GF-D8 (cell line): Measurements from ENCODE around the gene HS3ST5.
"Not testable (repeated sequence)": the region's sequence is repeated elsewhere in the genome, so short reads cannot be mapped to it uniquely, and the experiment has no call there.

ENCODE experiments used
- DNase-seq: peaks from one replicate; lab custom pipeline; 2025; lab: John Stamatoyannopoulos, UW

HS3ST5 gene

GRCh38 chr6:114334237-114334636 is 8.6 kb downstream of the HS3ST5 start:
- DNase-seq: no peak

- DNase-seq: no peak
Observed at GRCh38 chr6:114327074-114327473, 15.7 kb downstream of the HS3ST5 start.

DNA sequence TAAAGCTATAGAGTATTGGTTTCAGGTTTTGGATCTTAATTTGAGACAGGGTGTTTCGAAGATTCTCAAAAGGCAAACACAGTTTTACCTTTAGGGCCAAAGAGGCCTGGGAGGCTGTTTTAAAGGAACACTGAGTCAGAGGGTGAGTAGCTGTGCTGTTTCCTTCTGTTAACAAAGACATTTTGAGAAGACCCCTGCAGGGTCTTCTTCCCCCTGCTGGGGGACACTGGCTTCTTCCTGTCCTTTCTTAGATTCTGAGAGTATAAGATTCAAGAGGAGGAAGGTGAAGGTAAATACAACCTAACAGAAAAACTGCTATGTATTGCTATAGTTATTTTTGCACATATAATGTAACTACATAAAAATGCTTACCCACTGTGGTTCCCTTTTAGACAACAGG is 19.0 kb downstream of the HS3ST5 start:
- DNase-seq: no peak

DNA sequence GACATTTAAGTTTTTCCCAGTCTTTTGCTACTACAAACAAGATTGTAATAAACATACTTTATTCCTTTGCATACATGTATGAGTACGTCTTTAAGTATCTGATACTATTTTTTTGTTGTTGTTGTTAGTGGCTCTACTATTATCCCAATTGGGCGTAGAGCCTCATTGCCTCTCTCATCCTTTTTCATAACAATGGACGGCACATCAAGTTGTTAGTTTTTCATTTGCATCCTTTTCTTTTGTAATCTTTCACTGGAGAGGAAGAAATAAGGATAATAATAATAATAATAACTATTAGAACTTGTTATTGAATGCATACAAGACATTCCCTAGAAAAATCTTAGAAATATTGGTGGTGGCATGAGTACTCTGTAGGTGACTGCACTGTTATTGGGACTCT is 23.1 kb downstream of the HS3ST5 start:
- DNase-seq: no peak

DNA sequence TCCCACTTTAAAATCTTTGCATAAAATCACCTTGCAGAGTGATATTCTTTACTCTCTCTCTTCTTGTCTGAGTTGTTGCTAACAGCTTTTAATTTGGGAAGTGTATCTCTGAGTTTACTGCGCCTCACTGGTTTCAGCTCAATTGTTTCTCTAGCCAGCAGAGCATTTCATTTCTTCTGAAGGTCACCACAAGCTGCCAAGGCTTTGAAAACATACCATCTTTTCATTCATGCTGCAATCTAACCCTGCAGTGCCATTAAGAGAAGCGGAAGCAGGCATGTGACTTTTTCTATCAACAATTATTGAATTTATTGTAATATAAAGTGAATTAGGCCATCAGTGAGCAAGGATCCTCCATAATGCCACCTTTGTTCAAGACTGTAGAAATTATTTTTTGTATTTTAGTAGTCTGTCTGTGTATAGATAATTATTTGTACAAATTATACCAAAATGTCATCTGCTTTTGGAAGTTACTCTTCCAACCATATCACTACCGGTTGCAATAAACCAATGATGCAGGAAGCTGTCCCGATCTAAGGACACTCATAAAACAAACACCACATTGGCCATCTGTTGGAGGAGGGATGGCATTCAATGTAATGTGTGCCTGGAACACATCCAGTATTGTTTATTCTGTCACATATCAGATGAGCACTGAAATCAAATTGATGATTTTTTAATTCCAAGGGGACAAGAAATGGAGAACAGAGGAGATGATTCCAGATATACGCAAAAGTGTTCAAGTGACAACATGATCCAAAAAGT is 26.8 kb downstream of the HS3ST5 start:
- DNase-seq: no peak

DNA sequence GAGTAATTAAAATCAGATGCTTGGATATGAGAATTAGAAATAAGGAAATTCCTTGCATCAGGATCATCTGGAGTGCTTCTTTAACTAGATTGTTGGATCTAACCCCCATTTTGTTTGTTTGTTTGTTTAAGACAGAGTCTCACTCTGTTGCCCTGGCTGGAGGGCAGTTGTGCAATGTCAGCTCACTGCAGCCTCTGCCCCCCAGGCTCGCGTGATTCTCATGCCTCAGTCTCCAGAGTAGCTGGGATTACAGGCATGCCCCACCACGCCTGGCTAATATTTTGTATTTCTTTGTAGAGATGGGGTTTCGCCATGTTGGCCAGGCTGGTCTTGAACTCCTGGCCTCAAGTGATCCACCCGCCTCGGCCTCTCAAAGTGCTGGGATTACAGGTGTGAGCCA is 29.0 kb downstream of the HS3ST5 start:
- DNase-seq: not testable (repeated sequence)

DNA sequence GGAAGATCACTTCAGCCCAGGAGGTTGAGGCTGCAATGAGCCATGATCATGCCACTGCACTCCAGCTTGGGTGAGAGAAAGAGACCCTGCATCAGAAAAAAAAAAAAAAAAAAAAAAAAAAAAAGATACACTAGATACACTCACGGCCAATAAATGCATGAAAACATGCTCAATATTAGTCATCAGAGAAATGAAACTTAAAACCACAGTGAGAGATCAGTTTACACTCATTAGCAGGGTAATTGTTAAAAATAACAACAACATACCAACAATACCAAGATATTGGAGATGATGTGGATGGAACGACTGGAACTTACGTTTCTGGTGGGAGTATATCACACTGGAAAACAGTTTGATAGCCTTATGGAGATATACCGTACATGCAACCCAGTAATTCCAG is 29.9 kb downstream of the HS3ST5 start:
- DNase-seq: no peak

GRCh38 chr6:114310053-114310452 is 32.8 kb downstream of the HS3ST5 start:
- no peak for DNase-seq

GRCh38 chr6:114304304-114304887 is 38.4 kb downstream of the HS3ST5 start:
- no peak for DNase-seq

GRCh38 chr6:114301596-114302219 is 41.1 kb downstream of the HS3ST5 start:
- no peak for DNase-seq

DNA sequence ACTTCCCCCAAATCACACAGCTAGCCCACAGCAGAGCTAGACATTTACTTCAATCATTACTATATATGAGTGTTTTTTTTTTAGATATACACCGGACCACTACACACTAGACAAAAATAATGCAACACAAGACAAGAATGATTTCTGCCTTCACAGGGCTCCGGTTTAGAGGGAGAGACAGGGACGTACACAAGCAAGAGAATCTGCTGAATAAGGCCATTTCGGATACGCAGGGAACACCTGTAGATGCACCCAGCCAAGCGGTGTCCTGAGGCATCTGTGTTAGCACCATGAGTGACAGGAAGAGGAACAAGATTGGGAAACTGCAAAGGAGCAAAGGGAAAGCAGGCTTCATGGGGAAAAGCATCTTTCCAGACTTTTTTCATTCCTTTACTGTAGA is 45.7 kb downstream of the HS3ST5 start:
- no peak for DNase-seq

DNA sequence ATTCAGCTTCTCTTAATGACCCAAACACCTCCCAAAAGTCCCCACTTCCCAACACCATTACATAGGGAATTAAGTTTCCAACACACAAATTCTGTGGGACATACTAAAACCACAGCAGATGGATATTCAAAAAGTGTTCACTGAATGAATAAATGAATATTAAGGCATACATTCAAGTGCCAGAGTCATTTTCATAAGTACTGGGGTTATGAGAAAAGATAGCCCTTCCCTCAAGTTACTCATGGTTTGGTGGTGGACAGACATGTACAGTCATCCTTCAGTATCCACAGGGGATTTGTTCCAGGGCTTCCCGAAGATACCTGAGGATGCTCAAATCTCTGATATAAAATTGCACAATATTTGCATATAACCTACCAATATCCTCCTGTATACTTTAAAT is 50.4 kb downstream of the HS3ST5 start:
- DNase-seq: no peak

DNA sequence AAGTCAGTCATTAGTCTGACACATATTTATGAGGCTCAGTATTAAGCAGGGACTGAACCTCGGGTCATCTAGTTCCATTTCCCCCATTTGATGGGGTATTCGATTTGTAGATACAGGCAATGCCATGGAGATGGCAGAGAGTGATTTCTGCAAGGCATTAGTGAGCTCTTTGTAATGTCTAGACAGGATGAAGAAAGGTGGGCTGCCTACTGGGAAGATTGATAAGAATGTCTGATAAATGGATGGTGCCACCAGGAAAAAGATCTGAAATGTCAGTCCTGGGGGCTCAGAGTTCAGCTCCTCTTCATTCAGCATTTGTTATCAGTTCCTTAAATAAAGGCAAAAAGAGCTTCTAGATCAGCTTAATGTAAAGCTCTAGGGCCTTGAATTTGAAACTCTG is 51.4 kb downstream of the HS3ST5 start:
- no peak for DNase-seq

DNA sequence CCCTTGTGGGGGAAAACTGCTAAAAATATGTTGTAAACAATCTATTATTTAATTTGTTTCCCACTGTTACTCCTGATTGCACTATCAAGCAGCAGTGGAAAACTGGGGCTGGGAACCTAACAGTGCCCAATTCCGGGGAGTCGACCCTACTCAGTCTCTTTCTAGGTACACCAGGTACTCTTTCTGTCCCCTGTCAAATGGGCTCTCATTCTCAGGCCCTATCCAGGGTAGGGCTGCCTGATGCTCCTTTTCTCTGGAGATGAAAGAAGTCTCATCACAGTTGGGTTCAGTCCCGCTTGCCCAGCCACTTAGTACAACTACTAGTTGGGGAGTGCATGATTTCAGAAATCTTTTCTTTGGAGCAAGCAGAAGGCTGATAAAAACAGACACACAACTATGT is 52.0 kb downstream of the HS3ST5 start:
- no peak for DNase-seq

- DNase-seq: no peak
Observed at GRCh38 chr6:114288701-114289495, 53.9 kb downstream of the HS3ST5 start.

- DNase-seq: no peak
Observed at GRCh38 chr6:114287461-114287860, 55.4 kb downstream of the HS3ST5 start.

DNA sequence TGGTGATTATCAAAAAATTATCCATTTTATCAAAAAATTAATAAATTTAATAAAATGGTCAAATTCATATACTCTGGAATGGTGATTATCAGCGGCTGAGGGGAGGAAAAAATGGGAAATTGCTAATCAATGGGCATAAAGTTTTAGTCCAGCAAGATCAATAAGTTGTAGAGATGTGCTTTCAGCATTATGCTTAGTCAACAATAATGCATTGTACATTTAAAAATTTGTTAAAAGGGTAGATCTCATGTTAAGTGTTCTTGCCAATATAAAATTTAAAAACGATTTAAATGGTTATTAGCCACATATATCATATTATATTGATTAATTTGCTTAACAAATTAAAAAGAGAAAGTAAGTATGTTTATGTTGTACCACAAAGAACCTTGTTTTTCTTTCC is 56.6 kb downstream of the HS3ST5 start:
- no peak for DNase-seq

- DNase-seq: no peak
Observed at GRCh38 chr6:114284281-114284680, 58.5 kb downstream of the HS3ST5 start.

GRCh38 chr6:114282292-114282691 is 60.5 kb downstream of the HS3ST5 start:
- DNase-seq: no peak

- no peak for DNase-seq
Observed at GRCh38 chr6:114281496-114281895, 61.3 kb downstream of the HS3ST5 start.

- DNase-seq: no peak
Observed at GRCh38 chr6:114280239-114280982, 62.4 kb downstream of the HS3ST5 start.

DNA sequence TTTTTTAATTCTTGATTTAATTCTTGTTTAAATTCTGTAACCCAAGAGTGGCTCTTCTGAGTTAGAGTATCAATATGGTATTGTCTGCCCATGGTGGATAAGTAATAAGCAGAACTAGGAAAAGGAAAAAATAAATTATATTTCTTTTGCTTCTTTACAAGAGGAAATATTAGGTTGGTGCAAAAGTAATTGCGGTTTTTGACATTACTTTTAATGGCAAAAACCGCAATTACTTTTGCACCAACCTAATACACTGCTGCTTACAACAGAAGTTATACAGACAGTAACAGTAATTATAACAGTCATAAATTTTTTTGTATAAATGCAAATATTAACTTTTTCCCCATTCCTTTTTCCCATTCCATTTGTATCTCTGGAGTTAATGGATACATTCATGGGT is 65.6 kb downstream of the HS3ST5 start:
- DNase-seq: no peak
